Measurements from ENCODE around the gene PFN3. TPM values are rescaled to one million over a fixed set of nuclear protein-coding genes. Genes with fewer than 3 reads are reported as not detected.

PFN3 gene
- total and polyA plus RNA-seq, 7 donors = not detected

DNA sequence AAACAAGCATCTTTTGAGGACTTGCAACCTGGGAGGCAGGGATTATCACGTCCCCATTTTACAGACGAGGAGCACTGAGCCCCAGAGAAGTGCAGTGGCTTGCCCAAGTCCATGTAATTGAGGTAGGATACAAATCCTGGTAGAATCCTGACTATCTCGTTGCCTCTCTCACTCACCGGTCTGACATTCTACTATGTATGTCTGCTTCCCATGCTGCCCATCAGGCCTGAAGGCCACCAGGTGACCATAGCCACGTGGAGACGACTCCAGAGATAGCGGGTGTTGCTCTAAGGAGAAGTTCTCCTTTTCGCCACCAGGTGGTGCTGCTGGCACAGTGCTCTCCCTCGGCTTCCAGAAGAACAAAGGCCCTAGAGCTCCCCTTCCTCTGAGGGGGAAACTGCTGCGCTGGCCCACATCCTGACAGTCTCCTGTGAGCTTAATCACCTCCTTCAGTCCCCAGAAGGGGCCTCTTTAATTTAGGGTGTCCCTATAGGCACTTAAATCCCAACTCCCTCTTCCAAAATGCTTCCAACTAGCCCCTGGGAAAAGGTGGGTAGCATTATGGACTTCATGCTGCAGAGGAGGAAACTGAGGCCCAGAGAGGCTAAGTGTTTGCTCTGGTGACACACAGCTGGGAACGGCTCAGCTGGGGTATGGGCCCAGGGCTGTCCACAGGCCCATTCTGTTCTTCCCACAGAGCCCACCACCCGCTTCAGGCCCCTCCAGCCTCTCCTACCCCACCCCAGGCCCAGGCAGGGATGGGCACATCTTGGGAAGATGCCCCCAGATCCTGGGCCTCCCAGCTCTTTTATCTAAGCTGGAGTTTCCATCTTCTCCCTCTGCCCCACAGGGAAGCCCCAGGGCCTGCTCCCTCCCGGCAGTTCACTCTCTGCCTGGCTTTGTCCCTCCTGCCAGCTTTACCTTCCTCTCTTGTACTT is 9.8 kb downstream of the PFN3 start:
- WGBS, 3 donors = 22 to 27% (median 24%) methylated on average over 13 of the region's 13 CpGs
- intact Hi-C loops (cut with DNase I) = loop anchor here (1.0 to 5.0 kb wide), 3 partner anchors 64 to 112 kb away; no protein-coding TSS in a partner anchor

DNA sequence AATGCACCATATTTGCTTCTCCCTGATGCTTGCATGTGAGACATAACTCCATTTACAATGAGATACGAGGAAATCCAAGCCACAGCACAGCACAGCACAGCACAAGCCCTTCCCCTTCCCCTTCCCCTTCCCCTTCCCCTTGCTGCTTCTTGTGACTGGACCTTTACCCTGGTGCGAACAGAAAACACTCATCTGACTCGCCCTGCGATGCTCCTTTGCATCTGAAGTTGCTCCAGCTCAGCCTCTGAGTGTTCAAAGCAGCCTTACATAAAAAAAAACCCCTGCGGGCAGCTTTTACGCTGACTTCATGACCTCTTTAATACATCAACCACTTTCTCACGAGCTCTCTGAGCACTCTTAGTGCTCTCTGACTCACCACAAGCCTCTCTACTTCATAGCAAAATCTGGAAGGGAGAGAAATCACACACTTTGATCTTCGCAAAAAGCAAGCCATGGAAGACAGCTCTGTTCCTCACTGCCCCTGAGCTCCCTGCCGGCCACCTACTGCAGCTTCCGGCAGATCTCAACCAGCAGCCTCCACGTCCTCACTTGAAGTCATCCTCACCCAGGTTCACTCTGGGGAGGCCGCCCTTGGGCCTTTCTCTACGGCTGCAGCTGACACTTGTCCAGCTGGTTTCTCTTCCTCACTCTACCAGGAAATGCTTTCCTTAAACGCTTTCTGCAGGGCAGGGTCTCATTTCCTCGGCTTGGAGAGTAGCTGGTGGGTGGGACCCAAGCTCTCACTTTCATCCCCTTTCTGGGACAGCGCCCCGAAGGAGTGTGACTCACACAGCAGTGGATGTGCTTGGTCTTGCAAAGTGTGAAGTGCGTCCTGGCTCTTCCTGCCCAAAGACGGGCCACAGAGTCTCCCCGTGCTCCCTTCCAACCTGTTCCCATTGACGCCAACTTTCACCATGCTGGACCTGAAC is 11.0 kb downstream of the PFN3 start:
- H3K27me3 ChIP-seq (ENCODE audit: insufficient read depth in 3 of 3, low read length in 2 of 3) = no peaks in the 10 kb centered on the region

More for the DNA sequence above, 9.8 kb downstream of the PFN3 start:
- H3K4me3 ChIP-seq = no peak overlapping the region
- no peaks in the 10 kb centered on the region for H3K36me3 ChIP-seq (ENCODE audit: insufficient read depth in 1 of 2, low read depth in 1 of 2)
- TF ChIP-seq, protein P1, sequence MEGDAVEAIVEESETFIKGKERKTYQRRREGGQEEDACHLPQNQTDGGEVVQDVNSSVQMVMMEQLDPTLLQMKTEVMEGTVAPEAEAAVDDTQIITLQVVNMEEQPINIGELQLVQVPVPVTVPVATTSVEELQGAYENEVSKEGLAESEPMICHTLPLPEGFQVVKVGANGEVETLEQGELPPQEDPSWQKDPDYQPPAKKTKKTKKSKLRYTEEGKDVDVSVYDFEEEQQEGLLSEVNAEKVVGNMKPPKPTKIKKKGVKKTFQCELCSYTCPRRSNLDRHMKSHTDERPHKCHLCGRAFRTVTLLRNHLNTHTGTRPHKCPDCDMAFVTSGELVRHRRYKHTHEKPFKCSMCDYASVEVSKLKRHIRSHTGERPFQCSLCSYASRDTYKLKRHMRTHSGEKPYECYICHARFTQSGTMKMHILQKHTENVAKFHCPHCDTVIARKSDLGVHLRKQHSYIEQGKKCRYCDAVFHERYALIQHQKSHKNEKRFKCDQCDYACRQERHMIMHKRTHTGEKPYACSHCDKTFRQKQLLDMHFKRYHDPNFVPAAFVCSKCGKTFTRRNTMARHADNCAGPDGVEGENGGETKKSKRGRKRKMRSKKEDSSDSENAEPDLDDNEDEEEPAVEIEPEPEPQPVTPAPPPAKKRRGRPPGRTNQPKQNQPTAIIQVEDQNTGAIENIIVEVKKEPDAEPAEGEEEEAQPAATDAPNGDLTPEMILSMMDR (IDR thresholded peaks at IDR 0.05) = peak; percentile 99
- no peak overlapping the region for H3K27ac ChIP-seq
- H3K9me3 ChIP-seq = no peaks in the 10 kb centered on the region
- ATAC-seq (peak; percentile 87 to 97 (median 94)), DNase-seq (peak; percentile 73 to 82)
- H3K4me1 ChIP-seq = no peaks in the 10 kb centered on the region
- no peaks in the 10 kb centered on the region for H3K27me3 ChIP-seq (ENCODE audit: insufficient read depth in 3 of 3, low read length in 2 of 3)

DNA sequence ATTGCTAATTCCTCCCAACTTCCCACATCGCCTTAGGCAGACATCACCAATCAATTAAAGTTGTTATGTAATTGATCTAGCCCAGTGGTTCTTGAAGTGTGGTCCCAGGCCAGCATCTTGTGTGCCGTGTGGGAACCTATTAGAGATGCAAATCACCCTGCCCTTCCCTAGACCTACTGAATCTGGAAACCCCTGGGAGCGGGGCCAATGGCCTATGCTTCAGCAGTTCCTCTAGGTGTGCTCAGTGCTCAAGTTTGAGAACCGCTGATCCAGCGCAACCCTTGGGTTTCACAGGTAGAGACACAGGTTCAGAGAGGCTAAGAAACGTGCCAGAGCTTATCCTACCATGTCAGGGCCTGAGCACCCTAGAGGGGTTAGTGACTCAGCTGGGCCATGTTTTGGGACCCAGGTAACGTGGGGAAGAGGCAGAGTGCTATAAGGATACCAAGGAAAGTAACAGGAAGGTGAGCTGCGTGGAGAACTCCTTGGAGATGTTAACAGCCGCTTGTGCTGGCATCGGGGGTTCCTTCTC is 11.9 kb downstream of the PFN3 start:
- no peak for ATAC-seq
- Histone ChIP-seq H3K27ac (no peak overlapping the region), H3K4me3 (no peak overlapping the region), H3K36me3 (ENCODE audit: insufficient read depth in 1 of 2, low read depth in 1 of 2) (no peaks in the 10 kb centered on the region), H3K4me1 (no peaks in the 10 kb centered on the region), H3K27me3 (ENCODE audit: insufficient read depth in 3 of 3, low read length in 2 of 3) (no peaks in the 10 kb centered on the region), H3K9me3 (no peaks in the 10 kb centered on the region)
- WGBS, 3 donors = 87 to 92% (median 88%) methylated on average over 10 of the region's 10 CpGs
- DNase-seq = no peak
- intact Hi-C loops (cut with DNase I) = no loop called here
- TF ChIP-seq, protein P1 (IDR thresholded peaks at IDR 0.05) = no peak

More for the DNA sequence above, 11.0 kb downstream of the PFN3 start:
- Histone ChIP-seq H3K4me1 (no peaks in the 10 kb centered on the region), H3K36me3 (ENCODE audit: insufficient read depth in 1 of 2, low read depth in 1 of 2) (no peaks in the 10 kb centered on the region), H3K27ac (no peak overlapping the region), H3K4me3 (no peak overlapping the region), H3K9me3 (no peaks in the 10 kb centered on the region)
- TF ChIP-seq, protein P1 (IDR thresholded peaks at IDR 0.05) = no peak
- intact Hi-C loops (cut with DNase I) = loop anchor here (1.0 to 5.0 kb wide), 3 partner anchors 65 to 113 kb away; no protein-coding TSS in a partner anchor
- DNase-seq (no peak), ATAC-seq (peak in 3 of 4 donors; percentile 14 to 27 (median 18))
- 40 to 46% (median 41%) methylated on average over 21 of the region's 21 CpGs for WGBS, 3 donors

DNA sequence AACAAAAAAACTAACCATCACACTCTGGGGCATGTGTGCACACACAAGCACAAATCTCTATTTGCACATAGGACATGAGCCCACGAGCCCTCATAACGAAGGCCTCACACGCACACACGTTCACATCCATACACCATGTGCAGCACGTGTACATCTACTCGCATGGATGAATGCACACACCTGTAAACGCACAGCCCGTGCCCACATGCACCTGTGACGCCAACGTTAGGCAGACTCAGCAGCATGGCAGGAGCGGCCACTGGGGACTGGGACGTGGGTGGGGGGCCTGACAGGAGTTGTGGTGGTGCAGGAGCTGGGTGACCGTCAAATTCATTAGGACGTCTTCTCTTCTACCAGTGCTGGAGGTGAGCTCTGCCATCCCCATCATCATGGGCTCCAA is 13.1 kb downstream of the PFN3 start:
- Histone ChIP-seq H3K27me3 (ENCODE audit: insufficient read depth in 3 of 3, low read length in 2 of 3) (no peaks in the 10 kb centered on the region), H3K4me3 (no peak overlapping the region), H3K27ac (no peak overlapping the region), H3K36me3 (ENCODE audit: insufficient read depth in 1 of 2, low read depth in 1 of 2) (no peaks in the 10 kb centered on the region), H3K4me1 (no peaks in the 10 kb centered on the region), H3K9me3 (no peaks in the 10 kb centered on the region)
- ATAC-seq (no peak), DNase-seq (no peak)
- intact Hi-C loops (cut with DNase I) = no loop called here
- TF ChIP-seq, protein P1 (IDR thresholded peaks at IDR 0.05) = no peak
- 82 to 86% (median 85%) methylated on average over 14 of the region's 14 CpGs for WGBS, 3 donors
